H1 (cell line): Measurements from ENCODE around the gene UBE2F. TPM values are rescaled to one million over a fixed set of nuclear protein-coding genes. Genes with fewer than 3 reads are reported as not detected.

Source experiments
- CTCF ChIA-PET: fragments of 300-600 bp; sonication (Branson Sonifier 250); formaldehyde crosslinking; loops from one replicate; lab custom pipeline; 2021; ENCODE audit not compliant: partially characterized antibody; lab: Charles Lee
- POLR2A ChIA-PET: fragments of 300-600 bp; sonication (Branson Sonifier 250); formaldehyde crosslinking; loops from one replicate; lab custom pipeline; 2021; ENCODE audit warnings: inconsistent platforms; ENCODE audit not compliant: partially characterized antibody; lab: Charles Lee
- DNase-seq, 2 experiments: peaks; one replicate each; pipeline versions ENCODE4 v3.0.0 to v3.0.0-alpha.2; 2010 to 2022; ENCODE audit warnings: low spot score in 2 of 2, low read depth in 1 of 2, mixed read lengths in 1 of 2
- FAIRE-seq: peaks from 2 replicates; lab custom pipeline; 2011; peaks lifted over from hg19 to GRCh38; lab: Jason Lieb, UNC
- H2AFZ ChIP-seq: 2 replicates; pipeline ENCODE4 v1.8.1; 2012; ENCODE audit warnings: low read length, inconsistent platforms
- H2AK5ac ChIP-seq: 2 replicates; pipeline ENCODE4 v1.6.1; 2013; ENCODE audit warnings: low read depth, low read length
- H2BK120ac ChIP-seq: replicated peaks from 2 replicates; pipeline ENCODE3; 2013; ENCODE audit warnings: low read depth, low read length, inconsistent platforms
- H2BK12ac ChIP-seq: 2 replicates; pipeline ENCODE4 v1.6.1; 2013; ENCODE audit warnings: low read depth, low read length
- H2BK15ac ChIP-seq: 2 replicates; pipeline ENCODE4 v1.6.1; 2013; ENCODE audit warnings: low read length
- H2BK20ac ChIP-seq: 2 replicates; pipeline ENCODE4 v1.6.1; 2013; ENCODE audit warnings: low read length
- H2BK5ac ChIP-seq: 2 replicates; pipeline ENCODE4 v1.6.1; 2013; ENCODE audit warnings: low read depth, low read length
- H3K14ac ChIP-seq: 2 replicates; pipeline ENCODE4 v1.6.1; 2013; ENCODE audit warnings: inconsistent platforms; ENCODE audit not compliant: insufficient read length
- H3K18ac ChIP-seq: 2 replicates; pipeline ENCODE4 v1.6.1; 2013; ENCODE audit warnings: low read length; ENCODE audit errors: extremely low read depth
- H3K23ac ChIP-seq: 2 replicates; pipeline ENCODE4 v1.6.1; 2013; ENCODE audit warnings: inconsistent platforms; ENCODE audit not compliant: insufficient read length
- H3K23me2 ChIP-seq: 2 replicates; pipeline ENCODE4 v1.6.1; 2013; ENCODE audit warnings: low read depth, low read length
- H3K27ac ChIP-seq: 2 replicates; pipeline ENCODE4 v1.6.1; 2011; ENCODE audit warnings: low read depth, low read length, inconsistent platforms
- H3K27me3 ChIP-seq, 4 experiments: replicated peaks in 1 of 4; 1 replicate in 1 of 4; 2 replicates in 3 of 4; pipeline versions ENCODE4 v1.6.1 to v1.8.1; 2011 to 2013; ENCODE audit warnings: low read length in 3 of 4, mild to moderate bottlenecking in 3 of 4, inconsistent platforms in 2 of 4, mixed read lengths in 2 of 4, moderate library complexity in 1 of 4; ENCODE audit not compliant: control insufficient read depth in 3 of 4, insufficient read depth in 3 of 4; ENCODE audit errors: extremely low read depth in 1 of 4
- H3K36me3 ChIP-seq, 4 experiments: 2 replicates each; pipeline versions ENCODE4 v1.6.1 to v1.8.1; 2011 to 2013; ENCODE audit warnings: mild to moderate bottlenecking in 4 of 4, low read length in 3 of 4, moderate library complexity in 2 of 4, control low read depth in 1 of 4, inconsistent platforms in 1 of 4; ENCODE audit not compliant: insufficient read depth in 4 of 4, control insufficient read depth in 2 of 4
- H3K4ac ChIP-seq: replicated peaks from 2 replicates; pipeline ENCODE3; 2013; ENCODE audit warnings: low read length, low read depth, mixed read lengths, inconsistent platforms; ENCODE audit not compliant: insufficient read length
- H3K4me1 ChIP-seq, 4 experiments: replicated peaks in 1 of 4; 1 replicate in 1 of 4; 2 replicates in 3 of 4; pipeline versions ENCODE4 v1.6.1 to v1.8.1; 2011 to 2013; ENCODE audit warnings: low read length in 3 of 4, inconsistent platforms in 2 of 4, mixed read lengths in 1 of 4; ENCODE audit not compliant: insufficient read depth in 4 of 4, control insufficient read depth in 3 of 4
- H3K4me2 ChIP-seq, 2 experiments: 2 replicates each; pipeline versions ENCODE4 v1.6.1 to v1.8.1; 2011 to 2013; ENCODE audit warnings: low read depth in 2 of 2, low read length in 2 of 2, control low read depth in 1 of 2, inconsistent platforms in 1 of 2, mild to moderate bottlenecking in 1 of 2; ENCODE audit not compliant: insufficient read depth in 1 of 2
- H3K4me3 ChIP-seq, 4 experiments: fragments of 200-600, 300-600 bp in 1 of 4; sonication (generic), shearing (Covaris generic), sonication (Bioruptor Twin) in 1 of 4; 2 replicates each; pipeline versions ENCODE4 v1.5.1 to v1.8.1; 2011 to 2016; ENCODE audit warnings: low read length in 4 of 4, low read depth in 3 of 4, control low read depth in 2 of 4, inconsistent platforms in 2 of 4, mild to moderate bottlenecking in 2 of 4, mixed read lengths in 1 of 4, moderate library complexity in 1 of 4; ENCODE audit not compliant: insufficient read depth in 2 of 4; ENCODE audit errors: extremely low read depth in 1 of 4
- H3K56ac ChIP-seq: replicated peaks from 2 replicates; pipeline ENCODE3; 2013; ENCODE audit warnings: low read depth, mild to moderate bottlenecking, mixed read lengths, low read length, inconsistent platforms; ENCODE audit not compliant: insufficient read length
- H3K79me1 ChIP-seq: 2 replicates; pipeline ENCODE4 v1.6.1; 2013; ENCODE audit warnings: low read depth, low read length, control low read depth
- H3K79me2 ChIP-seq, 2 experiments: 2 replicates each; pipeline versions ENCODE4 v1.6.1 to v1.8.1; 2012 to 2013; ENCODE audit warnings: low read length in 2 of 2, mild to moderate bottlenecking in 2 of 2, inconsistent platforms in 1 of 2; ENCODE audit not compliant: insufficient read depth in 2 of 2, control insufficient read depth in 1 of 2
- H3K9ac ChIP-seq, 4 experiments: replicated peaks in 1 of 4; 1 replicate in 1 of 4; 2 replicates in 3 of 4; pipeline versions ENCODE4 v1.6.1 to v1.8.1; 2011 to 2013; ENCODE audit warnings: low read depth in 3 of 4, low read length in 3 of 4, control low read depth in 2 of 4, mild to moderate bottlenecking in 2 of 4, moderate library complexity in 2 of 4, inconsistent platforms in 1 of 4; ENCODE audit errors: extremely low read depth in 1 of 4
- H3K9me3 ChIP-seq, 2 experiments: 2 replicates each; pipeline versions ENCODE4 v1.6.1 to v1.8.1; 2012 to 2013; ENCODE audit warnings: mild to moderate bottlenecking in 2 of 2, moderate library complexity in 2 of 2, control low read depth in 1 of 2, inconsistent platforms in 1 of 2, low read depth in 1 of 2, low read length in 1 of 2, mixed read lengths in 1 of 2; ENCODE audit not compliant: insufficient read depth in 2 of 2
- H4K20me1 ChIP-seq, 2 experiments: replicated peaks in 1 of 2; 2 replicates each; pipeline versions ENCODE3 to v1.8.1; 2011 to 2013; ENCODE audit warnings: inconsistent platforms in 2 of 2, low read length in 2 of 2, mild to moderate bottlenecking in 1 of 2; ENCODE audit not compliant: insufficient read depth in 2 of 2, control insufficient read depth in 1 of 2
- H4K5ac ChIP-seq: 2 replicates; pipeline ENCODE4 v1.6.1; 2013; ENCODE audit warnings: low read length, low read depth, mixed read lengths, inconsistent platforms; ENCODE audit not compliant: insufficient read length
- H4K8ac ChIP-seq: 2 replicates; pipeline ENCODE4 v1.8.0; 2013; ENCODE audit warnings: mild to moderate bottlenecking, moderate library complexity, low read length, inconsistent platforms; ENCODE audit not compliant: insufficient read depth; ENCODE audit errors: extremely low read depth
- H4K91ac ChIP-seq: replicated peaks from 2 replicates; pipeline ENCODE3; 2013; ENCODE audit warnings: low read length, mixed read lengths, inconsistent platforms; ENCODE audit not compliant: insufficient read length
- CTCF ChIP-seq, 3 experiments: IDR thresholded peaks; 1 replicate in 2 of 3; 2 replicates in 1 of 3; pipeline versions ENCODE4 v1.5.1 to v1.6.1; 2011; ENCODE audit warnings: low read length in 3 of 3, mild to moderate bottlenecking in 3 of 3, inconsistent platforms in 2 of 3, low read depth in 1 of 3, moderate library complexity in 1 of 3; ENCODE audit not compliant: insufficient read depth in 1 of 3; ENCODE audit errors: control extremely low read depth in 1 of 3
- NANOG ChIP-seq: IDR thresholded peaks from 2 replicates; pipeline ENCODE4 v1.6.1; 2011; ENCODE audit warnings: low read length, low read depth, mild to moderate bottlenecking, inconsistent platforms; ENCODE audit not compliant: insufficient read depth, poor library complexity, severe bottlenecking
- PHF8 ChIP-seq: fragments of 200-600 bp; sonication (generic); conservative IDR thresholded peaks from 2 replicates; pipeline ENCODE4 v1.7.1; 2012; ENCODE audit warnings: low read depth, mild to moderate bottlenecking, inconsistent platforms, low read length, moderate library complexity
- RFX5 ChIP-seq: IDR thresholded peaks from 2 replicates; pipeline ENCODE4 v1.6.1; 2011; ENCODE audit warnings: low read depth, low read length, improper control_type of control experiment, borderline replicate concordance
- SIRT6 ChIP-seq: IDR thresholded peaks from one replicate; pipeline ENCODE4 v1.7.1; 2012; ENCODE audit warnings: low read length, inconsistent platforms
- SIX5 ChIP-seq: IDR thresholded peaks from 2 replicates; pipeline ENCODE4 v1.6.1; 2011; ENCODE audit warnings: mild to moderate bottlenecking, low read depth, low read length
- SP1 ChIP-seq: IDR thresholded peaks from 2 replicates; pipeline ENCODE4 v1.6.1; 2011; ENCODE audit warnings: low read depth, low read length
- TBP ChIP-seq: IDR thresholded peaks from 2 replicates; pipeline ENCODE4 v1.6.1; 2011; ENCODE audit warnings: low read depth, low read length, improper control_type of control experiment
- WGBS, 2 experiments: shearing (Covaris generic) in 1 of 2; methylation state at CpG; one replicate each; pipeline versions ENCODE4 v1.1.6 to v1.1.7; 2013 to 2015; ENCODE audit warnings: low lambda C conversion rate in 2 of 2, mixed read lengths in 2 of 2, inconsistent platforms in 1 of 2, low coverage in 1 of 2, missing lambda C conversion rate in 1 of 2; ENCODE audit not compliant: insufficient replicate concordance in 2 of 2, insufficient coverage in 1 of 2, insufficient read length in 1 of 2; ENCODE audit errors: extremely low coverage in 1 of 2, missing lambda C conversion rate in 1 of 2; 5-methylcytosine and 5-hydroxymethylcytosine counted together
- polyA plus RNA-seq, 7 experiments: library from polyadenylated mRNA; depleted of rRNA in 3 of 7; stranded (reverse) in 5 of 7; unstranded in 2 of 7; fragments of >200 nt in 5 of 7; fragments of 200-250 nt in 2 of 7; gene quantifications; 1 replicate in 5 of 7; 2 replicates in 1 of 7; 4 replicates in 1 of 7; pipeline versions ENCODE4 v1.2.1 to v1.2.3, GENCODE V29; 2011 to 2013; ENCODE audit warnings: missing spikeins in 2 of 7, mixed read lengths in 2 of 7
- total RNA-seq: library from RNA; stranded (reverse); fragmentation: NEBNext Ultra II Directional; extraction: Animal tissue kit (Norgen Biotek cat#: 25700); gene quantifications from 2 replicates; pipeline ENCODE4 v1.2.1, GENCODE V29; 2021

The UBE2F gene
- total and polyA plus RNA-seq, 2 of the 8 experiments (the other 6 are each of a cell fraction or from before 2014, with no cell fraction given), result 43.3 to 59.8 TPM

- no peak overlapping the region for H3K4me3 ChIP-seq
- peaks cover 2 to 10% of the 10 kb centered on the region in 2 experiments for H4K20me1 ChIP-seq
- H4K8ac ChIP-seq, result no peak overlapping the region
- no peak overlapping the region for H4K91ac ChIP-seq
- FAIRE-seq (no peak), DNase-seq (no peak)
- no peak overlapping the region for H3K9ac ChIP-seq
- H3K18ac ChIP-seq, result no peak overlapping the region
- H4K5ac ChIP-seq, result no peak overlapping the region
- POLR2A ChIA-PET, result no interaction called here
- H3K9me3 ChIP-seq, result no peaks in the 10 kb centered on the region
- H3K23me2 ChIP-seq, result no peaks in the 10 kb centered on the region
- H2BK12ac ChIP-seq, result 0 out of 2 replicates have a peak overlapping the region, but pooled peaks have one; percentile 9
- no peak overlapping the region for H3K4ac ChIP-seq
- 0 out of 2 replicates have a peak overlapping the region, but pooled peaks have one; percentile 7 for H2BK20ac ChIP-seq
- no peak overlapping the region for H2AFZ ChIP-seq
- peaks cover 16% of the 10 kb centered on the region for H3K79me1 ChIP-seq
- no peaks in the 10 kb centered on the region; a peak in 1 of 8 replicates for H3K36me3 ChIP-seq
- no peaks in the 10 kb centered on the region for H3K27me3 ChIP-seq
- H3K79me2 ChIP-seq, result peaks cover 4 to 68% of the 10 kb centered on the region in 2 experiments; a peak in 3 of 4 replicates
- no peak overlapping the region for H3K56ac ChIP-seq
- H2BK5ac ChIP-seq, result 0 out of 2 replicates have a peak overlapping the region, but pooled peaks have one; percentile 56
- H3K4me1 ChIP-seq, result peaks cover 2 to 5% (median 3%) of the 10 kb centered on the region in 4 experiments
- no peak overlapping the region for H2AK5ac ChIP-seq
- CTCF ChIA-PET, result no interaction called here
- no peak overlapping the region for H3K23ac ChIP-seq
- no peak overlapping the region for H3K14ac ChIP-seq
- H2BK120ac ChIP-seq, result no peak overlapping the region
- no peak overlapping the region; a peak in 1 of 4 replicates for H3K4me2 ChIP-seq
- no peak overlapping the region for H3K27ac ChIP-seq
- no peak overlapping the region for H2BK15ac ChIP-seq
- 33% methylated on average over 2 of the region's 2 CpGs; no CpG with 5 or more reads in 1 of the 2 experiments for WGBS, 2 experiments
- TF ChIP-seq SP1, result no peak
- no peak for TF ChIP-seq TBP
- TF ChIP-seq SIRT6, result no peak
- TF ChIP-seq NANOG, result no peak
- no peak for TF ChIP-seq RFX5
- no peak for TF ChIP-seq PHF8
- no peak for TF ChIP-seq CTCF (IDR thresholded peaks at IDR 0.05; ENCODE audit: control extremely low read depth in 1 of 3, insufficient read depth in 1 of 3, low read depth in 1 of 3, low read length in 3 of 3)
- TF ChIP-seq SIX5, result no peak
Observed at GRCh38 chr2:237983922-237984321, 17.1 kb downstream of the UBE2F start.
